LNCAP (cell line): ENCODE data around the gene PPP1R13B.

Experiments used
- CTCF ChIP-seq: fragments of 450-650 bp; IDR thresholded peaks from 2 replicates; pipeline ENCODE4 v1.5.1; 2017; ENCODE audit warnings: mild to moderate bottlenecking

PPP1R13B gene

GRCh38 chr14:103738701-103739451 lies 108.5 kb downstream of the PPP1R13B start:
- no peak for TF ChIP-seq CTCF

- no peak for TF ChIP-seq CTCF
These were observed 109.2 kb downstream of the PPP1R13B start for GRCh38 chr14:103738166-103738565.

GRCh38 chr14:103737432-103738045 lies 109.8 kb downstream of the PPP1R13B start:
- TF ChIP-seq CTCF = no peak

- no peak for TF ChIP-seq CTCF
These were observed 110.6 kb downstream of the PPP1R13B start for GRCh38 chr14:103736546-103737431.

GRCh38 chr14:103735815-103736545 lies 111.4 kb downstream of the PPP1R13B start:
- TF ChIP-seq CTCF = no peak

- TF ChIP-seq CTCF = no peak
These were observed 111.9 kb downstream of the PPP1R13B start for GRCh38 chr14:103735439-103735814.

GRCh38 chr14:103735022-103735421 lies 112.4 kb downstream of the PPP1R13B start:
- no peak for TF ChIP-seq CTCF
